ENCODE data around the gene CAPN14. TPM values are rescaled to one million over a fixed set of nuclear protein-coding genes. Genes with fewer than 3 reads are reported as not detected.

CAPN14 gene
- total RNA-seq, 3 donors from 2014 or later: 0.16 to 0.44 (median 0.33) TPM

- DNase-seq (ENCODE audit: low spot score in 2 of 2): no peak
- Histone ChIP-seq H3K27ac (no peak overlapping the region), H3K9me3 (no peaks in the 10 kb centered on the region), H3K27me3 (no peaks in the 10 kb centered on the region), H3K4me3 (no peak overlapping the region), H3K4me1 (no peaks in the 10 kb centered on the region), H3K36me3 (no peaks in the 10 kb centered on the region)
- intact Hi-C loops (cut with DNase I; ENCODE audit: low total_unique reads): no loop called here
- TF ChIP-seq, protein P1, sequence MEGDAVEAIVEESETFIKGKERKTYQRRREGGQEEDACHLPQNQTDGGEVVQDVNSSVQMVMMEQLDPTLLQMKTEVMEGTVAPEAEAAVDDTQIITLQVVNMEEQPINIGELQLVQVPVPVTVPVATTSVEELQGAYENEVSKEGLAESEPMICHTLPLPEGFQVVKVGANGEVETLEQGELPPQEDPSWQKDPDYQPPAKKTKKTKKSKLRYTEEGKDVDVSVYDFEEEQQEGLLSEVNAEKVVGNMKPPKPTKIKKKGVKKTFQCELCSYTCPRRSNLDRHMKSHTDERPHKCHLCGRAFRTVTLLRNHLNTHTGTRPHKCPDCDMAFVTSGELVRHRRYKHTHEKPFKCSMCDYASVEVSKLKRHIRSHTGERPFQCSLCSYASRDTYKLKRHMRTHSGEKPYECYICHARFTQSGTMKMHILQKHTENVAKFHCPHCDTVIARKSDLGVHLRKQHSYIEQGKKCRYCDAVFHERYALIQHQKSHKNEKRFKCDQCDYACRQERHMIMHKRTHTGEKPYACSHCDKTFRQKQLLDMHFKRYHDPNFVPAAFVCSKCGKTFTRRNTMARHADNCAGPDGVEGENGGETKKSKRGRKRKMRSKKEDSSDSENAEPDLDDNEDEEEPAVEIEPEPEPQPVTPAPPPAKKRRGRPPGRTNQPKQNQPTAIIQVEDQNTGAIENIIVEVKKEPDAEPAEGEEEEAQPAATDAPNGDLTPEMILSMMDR (IDR thresholded peaks at IDR 0.05): no peak
- TF ChIP-seq POLR2AphosphoS5 (IDR thresholded peaks at IDR 0.05) (no peak), POLR2A (IDR thresholded peaks at IDR 0.05) (no peak)
These were observed 20.7 kb downstream of the CAPN14 start for GRCh38 chr2:31196622-31197021.

- no peak for TF ChIP-seq POLR2A (IDR thresholded peaks at IDR 0.05)
- TF ChIP-seq POLR2AphosphoS5 (IDR thresholded peaks at IDR 0.05): no peak
- TF ChIP-seq, protein P1 (IDR thresholded peaks at IDR 0.05): no peak
- intact Hi-C loops (cut with DNase I; ENCODE audit: low total_unique reads): no loop called here
- H3K4me1 ChIP-seq: no peaks in the 10 kb centered on the region
- no peaks in the 10 kb centered on the region for H3K9me3 ChIP-seq
- DNase-seq (ENCODE audit: low spot score in 2 of 2): no peak
- H3K27ac ChIP-seq: no peak overlapping the region
- no peaks in the 10 kb centered on the region for H3K36me3 ChIP-seq
- no peak overlapping the region for H3K4me3 ChIP-seq
- H3K27me3 ChIP-seq: no peaks in the 10 kb centered on the region
These were observed 23.5 kb downstream of the CAPN14 start for GRCh38 chr2:31193806-31194205.

- Histone ChIP-seq H3K9me3 (no peaks in the 10 kb centered on the region), H3K27me3 (no peaks in the 10 kb centered on the region), H3K36me3 (no peaks in the 10 kb centered on the region), H3K4me3 (no peak overlapping the region), H3K4me1 (no peaks in the 10 kb centered on the region), H3K27ac (no peak overlapping the region)
- no peak for TF ChIP-seq POLR2AphosphoS5 (IDR thresholded peaks at IDR 0.05)
- TF ChIP-seq POLR2A (IDR thresholded peaks at IDR 0.05): no peak
- TF ChIP-seq, protein P1 (IDR thresholded peaks at IDR 0.05): no peak
- DNase-seq (ENCODE audit: low spot score in 2 of 2): no peak
- intact Hi-C loops (cut with DNase I; ENCODE audit: low total_unique reads): no loop called here
These were observed 24.4 kb downstream of the CAPN14 start for GRCh38 chr2:31192851-31193392.

DNA sequence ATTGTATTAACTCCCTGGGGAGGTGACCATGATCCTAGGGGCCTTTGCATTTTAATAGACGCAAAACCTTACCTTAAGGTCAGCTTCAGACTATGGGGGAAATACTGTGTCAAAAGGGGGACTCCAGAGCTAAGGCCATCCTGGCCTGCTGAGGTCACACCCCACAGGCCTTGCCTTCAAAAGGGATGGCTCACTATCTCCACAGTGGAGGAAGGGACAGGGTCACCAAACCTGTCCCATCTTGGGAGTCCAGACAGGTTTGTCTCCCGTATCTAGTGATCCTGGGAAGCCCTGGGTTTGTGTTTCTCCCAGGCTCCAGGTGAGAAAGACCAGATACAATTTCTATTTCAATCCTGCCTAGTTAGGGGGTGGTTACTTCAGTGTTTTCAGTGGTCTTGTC lies 24.9 kb downstream of the CAPN14 start:
- H3K4me1 ChIP-seq: no peaks in the 10 kb centered on the region
- no peaks in the 10 kb centered on the region for H3K9me3 ChIP-seq
- DNase-seq (ENCODE audit: low spot score in 2 of 2): no peak
- H3K27me3 ChIP-seq: no peaks in the 10 kb centered on the region
- H3K4me3 ChIP-seq: no peak overlapping the region
- TF ChIP-seq POLR2AphosphoS5 (IDR thresholded peaks at IDR 0.05): no peak
- TF ChIP-seq POLR2A (IDR thresholded peaks at IDR 0.05): no peak
- TF ChIP-seq, protein P1 (IDR thresholded peaks at IDR 0.05): no peak
- intact Hi-C loops (cut with DNase I; ENCODE audit: low total_unique reads): no loop called here
- no peaks in the 10 kb centered on the region for H3K36me3 ChIP-seq
- H3K27ac ChIP-seq: no peak overlapping the region

GRCh38 chr2:31191931-31192330 lies 25.4 kb downstream of the CAPN14 start:
- H3K4me1 ChIP-seq: no peaks in the 10 kb centered on the region
- no peaks in the 10 kb centered on the region for H3K36me3 ChIP-seq
- H3K4me3 ChIP-seq: no peak overlapping the region
- TF ChIP-seq POLR2AphosphoS5 (IDR thresholded peaks at IDR 0.05) (no peak), POLR2A (IDR thresholded peaks at IDR 0.05) (no peak)
- TF ChIP-seq, protein P1 (IDR thresholded peaks at IDR 0.05): no peak
- intact Hi-C loops (cut with DNase I; ENCODE audit: low total_unique reads): no loop called here
- DNase-seq (ENCODE audit: low spot score in 2 of 2): no peak
- H3K9me3 ChIP-seq: no peaks in the 10 kb centered on the region
- H3K27ac ChIP-seq: no peak overlapping the region
- H3K27me3 ChIP-seq: no peaks in the 10 kb centered on the region
